K562 (cell line): Measurements from ENCODE around the gene CCDC174. TPM values are rescaled to one million over a fixed set of nuclear protein-coding genes. Genes with fewer than 3 reads are reported as not detected.
A peak's percentile ranks its signal among the peaks of the same experiment; 100 is the strongest.

Experiments used
- ATAC-seq: fragments of 200-7000 bp; cut with Tn5 transposase; 3 replicates; pipeline ENCODE4 v1.9.1; 2020; ENCODE audit warnings: moderate library complexity
- BruUV-seq: library from RNA; stranded (reverse); fragments of 400-500 nt; replicated peaks from 2 replicates; lab custom pipeline; 2021; lab: Mats Ljungman, UMichigan
- CTCF ChIA-PET: fragments of 300-600 bp; formaldehyde crosslinking; extraction: SDS; loops from one replicate; lab custom pipeline; 2021; ENCODE audit warnings: low intra/inter-chr PET ratio; lab: Yijun Ruan, JAX
- POLR2A ChIA-PET: fragments of 300-600, 350-650 bp; sonication (Branson Sonifier 250); formaldehyde crosslinking; extraction: SDS; loops from one replicate; lab custom pipeline; 2021; ENCODE audit warnings: antibody characterized with exemption, inconsistent platforms; lab: Yijun Ruan, JAX
- DNase-seq, 4 experiments: peaks; one replicate each; pipeline versions ENCODE4 v3.0.0 to v3.0.0-alpha.2; 2011 to 2018; ENCODE audit warnings: low spot score in 3 of 4, mixed read lengths in 3 of 4; ENCODE audit errors: extremely low read depth in 1 of 4
- FAIRE-seq: peaks from 2 replicates; lab custom pipeline; 2011; peaks lifted over from hg19 to GRCh38; lab: Jason Lieb, UNC
- H2AFZ ChIP-seq: 2 replicates; pipeline ENCODE4 v1.6.0; 2011; ENCODE audit warnings: low read depth, low read length, control low read depth, inconsistent platforms
- H3K27ac ChIP-seq: fragments of 200-600 bp; 3 replicates; pipeline ENCODE4 v1.8.0; 2011; ENCODE audit warnings: low read depth, mild to moderate bottlenecking, control low read depth, inconsistent platforms, low read length, moderate library complexity, mixed read lengths; ENCODE audit errors: extremely low read depth
- H3K27me3 ChIP-seq, 2 experiments: fragments of 300-600 bp in 1 of 2; 2 replicates in 1 of 2; 3 replicates in 1 of 2; pipeline versions ENCODE4 v1.6.0 to v1.8.0; 2011; ENCODE audit warnings: inconsistent platforms in 2 of 2, low read length in 2 of 2, mild to moderate bottlenecking in 1 of 2, mixed read lengths in 1 of 2, moderate library complexity in 1 of 2; ENCODE audit not compliant: control insufficient read depth in 2 of 2, insufficient read depth in 2 of 2
- H3K36me3 ChIP-seq: fragments of 300-600 bp; 3 replicates; pipeline ENCODE4 v1.8.0; 2011; ENCODE audit warnings: mild to moderate bottlenecking, low read length, inconsistent platforms; ENCODE audit not compliant: control insufficient read depth, insufficient read depth
- H3K4me1 ChIP-seq, 2 experiments: fragments of 200-600 bp in 1 of 2; replicated peaks in 1 of 2; 2 replicates in 1 of 2; 3 replicates in 1 of 2; pipeline versions ENCODE4 v1.5.1 to v1.8.0; 2011; ENCODE audit warnings: inconsistent platforms in 2 of 2, low read length in 2 of 2, mild to moderate bottlenecking in 1 of 2, mixed read lengths in 1 of 2, moderate library complexity in 1 of 2; ENCODE audit not compliant: control insufficient read depth in 2 of 2, insufficient read depth in 2 of 2
- H3K4me2 ChIP-seq: 2 replicates; pipeline ENCODE4 v1.6.1; 2011; ENCODE audit warnings: low read length, control low read depth, inconsistent platforms, mixed read lengths; ENCODE audit not compliant: insufficient read depth
- H3K4me3 ChIP-seq: fragments of 200-600 bp; sonication (generic), shearing (Covaris generic); 2 replicates; pipeline ENCODE4 v1.5.1; 2016; ENCODE audit warnings: control low read depth, inconsistent platforms
- H3K79me2 ChIP-seq: fragments of 200-600 bp; 3 replicates; pipeline ENCODE4 v1.8.0; 2011; ENCODE audit warnings: low read length, inconsistent platforms; ENCODE audit not compliant: control insufficient read depth, insufficient read depth
- H3K9ac ChIP-seq, 2 experiments: 2 replicates each; pipeline versions ENCODE4 v1.6.0 to v1.6.1; 2011; ENCODE audit warnings: low read depth in 2 of 2, low read length in 2 of 2, control low read depth in 1 of 2, inconsistent platforms in 1 of 2, mild to moderate bottlenecking in 1 of 2, mixed read lengths in 1 of 2; ENCODE audit not compliant: insufficient read depth in 1 of 2
- H3K9me1 ChIP-seq: one replicate; pipeline ENCODE4 v1.6.0; 2011; ENCODE audit warnings: inconsistent platforms, mild to moderate bottlenecking, low read length, moderate library complexity; ENCODE audit not compliant: control insufficient read depth, insufficient read depth
- H3K9me3 ChIP-seq: replicated peaks from 2 replicates; pipeline ENCODE4 v1.5.1; 2011; ENCODE audit warnings: low read depth, low read length, inconsistent platforms; ENCODE audit not compliant: control insufficient read depth, insufficient read depth
- H4K20me1 ChIP-seq: replicated peaks from 2 replicates; pipeline ENCODE4 v1.6.1; 2011; ENCODE audit warnings: low read length, inconsistent platforms, mixed read lengths; ENCODE audit not compliant: control insufficient read depth, insufficient read depth
- BRF1 ChIP-seq: IDR thresholded peaks from 3 replicates; pipeline ENCODE4 v1.6.1; 2011; ENCODE audit warnings: borderline replicate concordance, mild to moderate bottlenecking; ENCODE audit not compliant: insufficient read length; ENCODE audit errors: extremely low read depth
- C11orf30 ChIP-seq: fragments of 450-650 bp; IDR thresholded peaks from 2 replicates; pipeline ENCODE4 v1.6.1; 2016; ENCODE audit warnings: low read depth, mild to moderate bottlenecking
- MAFF ChIP-seq: IDR thresholded peaks from 2 replicates; pipeline ENCODE4 v1.6.1; 2012; ENCODE audit warnings: low read length, improper control_type of control experiment
- MAFG ChIP-seq: fragments of 450-650 bp; conservative IDR thresholded peaks from 2 replicates; pipeline ENCODE4 v1.6.1; 2016; ENCODE audit warnings: missing genetic modification characterization, missing compliant biosample characterization
- MAFK ChIP-seq: IDR thresholded peaks from 2 replicates; pipeline ENCODE4 v1.6.1; 2011; ENCODE audit warnings: low read length, improper control_type of control experiment
- ZNF24 ChIP-seq: fragments of 450-650 bp; IDR thresholded peaks from 2 replicates; pipeline ENCODE4 v1.6.1; 2016
- ZNF316 ChIP-seq: fragments of 450-650 bp; IDR thresholded peaks from 2 replicates; pipeline ENCODE4 v1.6.1; 2016
- ZNF609 ChIP-seq: sonication (generic); formaldehyde crosslinking; IDR thresholded peaks from 2 replicates; pipeline ENCODE4 v1.8.1; 2023; ENCODE audit warnings: missing genetic modification reagents, mild to moderate bottlenecking, borderline replicate concordance
- WGBS: fragments of 100-300 bp; shearing (Covaris generic); methylation state at CpG from one replicate; pipeline ENCODE4 v1.1.6; 2016; ENCODE audit warnings: low coverage, mixed read lengths; ENCODE audit not compliant: insufficient coverage; ENCODE audit errors: missing lambda C conversion rate; 5-methylcytosine and 5-hydroxymethylcytosine counted together
- in situ Hi-C: fragments of 300-500 bp; cut with MboI; formaldehyde crosslinking; loops from 4 replicates; pipeline ENCODE4 v1.15.0; 2018; ENCODE audit warnings: inconsistent platforms, mixed read lengths
- intact Hi-C: fragments of 100-400 bp; cut with micrococcal nuclease; formaldehyde crosslinking; loops from 2 replicates; pipeline ENCODE4 v1.14.2; 2022
- polyA plus RNA-seq, 8 experiments: library from polyadenylated mRNA; depleted of rRNA in 4 of 8; stranded (reverse) in 5 of 8; unstranded in 3 of 8; fragments of >200 nt; fragmentation: Nextera tagmentation in 2 of 8; fragmentation: Illumina TruSeq in 1 of 8; extraction: Ambion mirVana in 2 of 8; extraction: Trizol in 1 of 8; gene quantifications; 2 replicates each; pipeline versions ENCODE4 v1.2.1 to v1.2.3, GENCODE V29; 2011 to 2014; ENCODE audit warnings: inconsistent platforms in 1 of 8, missing spikeins in 1 of 8
- total RNA-seq, 7 experiments: library from RNA; depleted of rRNA in 6 of 7; stranded (reverse); fragments of >200 nt in 6 of 7; fragmentation: Illumina TruSeq in 2 of 7; extraction: Trizol in 2 of 7; gene quantifications; 2 replicates each; pipeline versions ENCODE4 v1.2.1 to v1.2.3, GENCODE V29; 2011 to 2021; ENCODE audit warnings: low replicate concordance in 1 of 7

The CCDC174 gene
- total and polyA plus RNA-seq, 9 of the 15 experiments (the other 6 are each of a cell fraction or from before 2014, with no cell fraction given): 7.4 to 41.0 (median 28.5) TPM

GRCh38 chr3:14649466-14649865, 2.1 kb upstream of the CCDC174 start:
- no peaks in the 10 kb centered on the region for H4K20me1 ChIP-seq
- H2AFZ ChIP-seq: no peak overlapping the region
- intact Hi-C loops: no loop called here
- POLR2A ChIA-PET: interaction anchor here (0.6 kb wide), 4 partner anchors 11 to 1685 kb away, joined by 3 to 4 read pairs (median 3); no protein-coding TSS in a partner anchor
- peaks cover 21 to 40% of the 10 kb centered on the region in 2 experiments for H3K4me1 ChIP-seq
- H3K9ac ChIP-seq: no peak overlapping the region
- ATAC-seq (no peak), DNase-seq (no peak), FAIRE-seq (no peak)
- H3K27me3 ChIP-seq: peaks cover 0 to 1% of the 10 kb centered on the region in 2 experiments; a peak in 1 of 5 replicates
- peaks cover 27% of the 10 kb centered on the region for H3K79me2 ChIP-seq
- peaks cover 10% of the 10 kb centered on the region for H3K36me3 ChIP-seq
- in situ Hi-C loops: no loop called here
- H3K9me3 ChIP-seq: no peaks in the 10 kb centered on the region
- TF ChIP-seq ZNF24: no peak
- TF ChIP-seq BRF1: no peak
- H3K9me1 ChIP-seq: no peaks in the 10 kb centered on the region
- no peak overlapping the region for H3K4me3 ChIP-seq
- BruUV-seq: no TSS peak
- H3K27ac ChIP-seq: no peak overlapping the region
- CTCF ChIA-PET: no interaction called here
- H3K4me2 ChIP-seq: no peak overlapping the region
- WGBS: 67% methylated on average over 2 of the region's 2 CpGs

GRCh38 chr3:14650193-14650592, 1.4 kb upstream of the CCDC174 start:
- H3K79me2 ChIP-seq: peaks cover 27% of the 10 kb centered on the region
- peaks cover 17% of the 10 kb centered on the region for H3K36me3 ChIP-seq
- 85% methylated on average over 4 of the region's 4 CpGs for WGBS
- H3K27ac ChIP-seq: no peak overlapping the region
- DNase-seq: no peak
- POLR2A ChIA-PET: interaction anchor here (5.2 kb wide), 1 partner anchor 13 kb away, joined by 60 read pairs; no protein-coding TSS in a partner anchor
- peaks cover 21 to 40% of the 10 kb centered on the region in 2 experiments for H3K4me1 ChIP-seq
- H3K9ac ChIP-seq: no peak overlapping the region
- CTCF ChIA-PET: no interaction called here
- intact Hi-C loops: loop anchor here (10.0 kb wide), 1 partner anchor 445 kb away; no protein-coding TSS in a partner anchor
- no peak for ATAC-seq
- no peaks in the 10 kb centered on the region for H3K9me1 ChIP-seq
- H3K9me3 ChIP-seq: no peaks in the 10 kb centered on the region
- 0 out of 2 replicates have a peak overlapping the region, but pooled peaks have one; percentile 36 for H3K4me2 ChIP-seq
- no peak for TF ChIP-seq ZNF609 (CRISPR knock-in tag)
- peak; percentile 76 for TF ChIP-seq MAFK
- TF ChIP-seq MAFG: peak; percentile 69
- TF ChIP-seq ZNF316: peak; percentile 88
- TF ChIP-seq C11orf30: peak; percentile 83
- peak; percentile 76 for TF ChIP-seq MAFF
- in situ Hi-C loops: no loop called here
- H3K27me3 ChIP-seq: no peaks in the 10 kb centered on the region
- no peak for FAIRE-seq
- no peak overlapping the region for H2AFZ ChIP-seq
- no peaks in the 10 kb centered on the region for H4K20me1 ChIP-seq
- no peak overlapping the region for H3K4me3 ChIP-seq
- BruUV-seq: no TSS peak
